ENCODE data around the gene KLHL8.

The KLHL8 gene

DNA sequence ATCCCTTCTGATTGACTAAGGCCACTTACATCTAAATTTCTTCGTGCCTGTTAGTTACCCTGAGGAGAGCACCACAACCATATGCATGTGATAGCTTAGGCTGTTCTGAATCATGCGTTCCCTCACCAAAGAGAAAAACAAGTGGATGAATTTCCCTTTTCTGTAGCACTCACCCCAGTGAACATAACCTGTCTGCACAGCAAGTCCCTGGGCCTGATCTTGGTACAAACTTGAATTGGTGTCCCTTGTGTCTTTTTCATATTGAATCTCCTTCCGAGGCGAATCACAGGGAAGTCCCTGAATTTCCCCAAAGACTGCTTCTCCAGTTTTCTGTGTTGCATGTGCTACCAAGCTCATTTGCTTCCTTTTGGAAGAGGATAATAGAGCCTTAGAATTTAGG lies 100.4 kb downstream of the KLHL8 start:
- no peak for DNase-seq

DNA sequence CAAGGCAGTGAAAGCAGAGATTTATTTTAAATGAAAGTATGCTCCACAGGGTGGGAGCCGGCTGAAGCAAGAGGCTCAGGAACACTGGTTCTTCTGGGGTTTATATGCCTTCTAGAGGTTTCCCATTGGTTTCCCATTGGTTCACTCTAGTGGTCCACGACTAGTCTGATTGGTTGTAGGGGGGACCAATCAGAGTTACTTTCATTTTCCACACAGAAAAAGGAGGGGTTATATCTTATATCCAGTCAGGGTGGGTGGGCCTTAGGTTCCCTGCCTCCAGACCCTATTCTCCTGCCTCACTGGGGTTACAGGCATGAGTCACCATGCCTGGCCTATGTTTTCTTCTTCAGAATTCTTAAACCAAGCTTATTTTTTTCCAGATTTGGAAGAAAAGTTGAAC lies 101.6 kb downstream of the KLHL8 start:
- no peak for DNase-seq

GRCh38 chr4:87118421-87118820 lies 102.0 kb downstream of the KLHL8 start:
- DNase-seq: no peak

GRCh38 chr4:87117732-87118075 lies 102.7 kb downstream of the KLHL8 start:
- DNase-seq: no peak

GRCh38 chr4:87117051-87117731 lies 103.2 kb downstream of the KLHL8 start:
- DNase-seq: no peak

DNA sequence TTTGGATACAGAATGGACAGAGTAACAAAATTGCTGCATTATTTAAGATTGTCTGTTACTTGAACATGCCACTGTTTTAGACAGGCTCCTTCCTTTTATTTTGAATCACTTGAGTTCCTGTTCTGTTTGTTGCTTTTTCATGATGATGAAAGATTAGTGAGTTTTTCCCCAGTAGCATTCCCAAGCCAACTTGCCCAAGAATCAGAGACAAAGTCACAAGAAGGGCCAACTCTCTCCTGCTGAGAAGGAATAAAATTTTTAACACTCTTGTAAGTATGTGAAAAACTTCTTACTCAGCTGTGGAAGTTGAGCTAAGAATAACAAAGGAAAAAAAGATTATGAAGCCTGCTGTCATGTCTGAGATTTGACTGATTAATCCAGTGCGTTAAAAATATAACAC lies 104.2 kb downstream of the KLHL8 start:
- no peak for DNase-seq

- no peak for DNase-seq
Measured at GRCh38 chr4:87114245-87115062, 106.0 kb downstream of the KLHL8 start.

DNA sequence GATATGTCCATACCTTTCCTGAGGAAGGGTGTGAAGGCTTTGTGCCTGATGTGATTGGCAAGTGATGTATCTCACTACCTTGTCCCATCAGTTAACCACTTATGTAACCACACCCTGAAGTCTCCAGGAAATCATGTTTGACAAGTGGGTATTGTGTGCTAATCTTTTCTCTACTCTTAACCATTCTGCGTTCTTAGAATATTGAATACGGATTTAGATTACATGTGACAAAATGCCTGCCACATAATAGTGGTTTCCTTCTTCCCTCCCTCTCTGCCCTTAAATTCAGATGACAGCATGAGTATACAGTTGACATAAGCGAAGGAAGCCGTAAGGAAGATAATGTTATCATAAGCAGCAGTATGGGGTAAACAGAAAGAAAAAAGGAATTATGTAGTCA lies 108.4 kb downstream of the KLHL8 start:
- no peak for DNase-seq

Data from activated CD4-positive, alpha-beta T cell treated with anti-CD3 and anti-CD28 coated beads, Interleukin-2, Interleukin-6, amounts not matched to agents 100 ng/mL and 50 ng/mL, durations not matched to agents 16 hours and 8 hours (primary cell).